GM12878 (cell line): ENCODE results near the gene ANKMY1. TPM values are rescaled to one million over a fixed set of nuclear protein-coding genes. Genes with fewer than 3 reads are reported as not detected.

ENCODE experiments used
- ATAC-seq: fragments of 200-7000 bp; cut with Tn5 transposase; 3 replicates; pipeline ENCODE4 v1.9.1; 2020; ENCODE audit warnings: mild to moderate bottlenecking, moderate library complexity
- BruUV-seq: library from RNA; stranded (reverse); fragments of 400-500 nt; replicated peaks from 2 replicates; lab custom pipeline; 2021; lab: Mats Ljungman, UMichigan
- CTCF ChIA-PET: fragments of 300-600 bp; sonication (Branson Sonifier 250); formaldehyde crosslinking; extraction: SDS; loops from one replicate; lab custom pipeline; 2021; ENCODE audit warnings: inconsistent platforms; lab: Yijun Ruan, JAX
- POLR2A ChIA-PET: fragments of 350-600 bp; formaldehyde crosslinking; extraction: SDS; loops from one replicate; lab custom pipeline; 2021; ENCODE audit warnings: inconsistent platforms; lab: Charles Lee
- RAD21 ChIA-PET: fragments of 300-600 bp; sonication (Branson Sonifier 250); formaldehyde crosslinking; loops from one replicate; lab custom pipeline; 2023; ENCODE audit warnings: antibody characterized with exemption; ENCODE audit not compliant: unreplicated experiment; lab: Charles Lee
- SMC1A ChIA-PET: fragments of 300-600 bp; sonication (Branson Sonifier 250); formaldehyde crosslinking; loops from one replicate; lab custom pipeline; 2023; ENCODE audit not compliant: unreplicated experiment, uncharacterized antibody; lab: Charles Lee
- DNase-seq: peaks from one replicate; pipeline ENCODE4 v3.0.0-alpha.2; 2011; ENCODE audit warnings: low read depth, low spot score
- FAIRE-seq: peaks from 3 replicates; lab custom pipeline; 2011; peaks lifted over from hg19 to GRCh38; lab: Jason Lieb, UNC
- H2AFZ ChIP-seq: 2 replicates; pipeline ENCODE4 v1.6.0; 2011; ENCODE audit warnings: low read depth, low read length, control low read depth; ENCODE audit not compliant: control insufficient read depth
- H3K27ac ChIP-seq: 2 replicates; pipeline ENCODE4 v1.5.1; 2011; ENCODE audit warnings: control low read depth; ENCODE audit not compliant: control insufficient read depth, insufficient read depth
- H3K27me3 ChIP-seq, 2 experiments: replicated peaks in 1 of 2; 2 replicates each; pipeline versions ENCODE4 v1.6.0 to v1.6.1; 2011; ENCODE audit warnings: low read length in 1 of 2; ENCODE audit not compliant: control insufficient read depth in 2 of 2, insufficient read depth in 2 of 2
- H3K36me3 ChIP-seq, 2 experiments: 2 replicates each; pipeline ENCODE4 v1.5.1; 2011; ENCODE audit warnings: low read length in 1 of 2; ENCODE audit not compliant: control insufficient read depth in 2 of 2, insufficient read depth in 2 of 2
- H3K4me1 ChIP-seq: 2 replicates; pipeline ENCODE4 v1.6.1; 2011; ENCODE audit warnings: mild to moderate bottlenecking, low read length, moderate library complexity, mixed read lengths; ENCODE audit not compliant: control insufficient read depth, insufficient read depth
- H3K4me2 ChIP-seq: 2 replicates; pipeline ENCODE4 v1.6.0; 2011; ENCODE audit warnings: control low read depth; ENCODE audit not compliant: control insufficient read depth, insufficient read depth
- H3K4me3 ChIP-seq: fragments of 200-600 bp; sonication (generic); 2 replicates; pipeline ENCODE4 v1.5.1; 2016
- H3K79me2 ChIP-seq: 2 replicates; pipeline ENCODE4 v1.6.0; 2011; ENCODE audit warnings: low read length; ENCODE audit not compliant: control insufficient read depth, insufficient read depth
- H3K9ac ChIP-seq: 2 replicates; pipeline ENCODE4 v1.8.0; 2011; ENCODE audit warnings: low read length, control low read depth, mixed read lengths; ENCODE audit not compliant: control insufficient read depth, insufficient read depth
- H3K9me3 ChIP-seq: replicated peaks from 3 replicates; pipeline ENCODE4 v1.5.1; 2011; ENCODE audit warnings: mild to moderate bottlenecking, low read length; ENCODE audit not compliant: control insufficient read depth, insufficient read depth
- H4K20me1 ChIP-seq: 2 replicates; pipeline ENCODE4 v1.6.0; 2011; ENCODE audit not compliant: control insufficient read depth, insufficient read depth
- BACH1 ChIP-seq: fragments of 450-650 bp; IDR thresholded peaks from 2 replicates; pipeline ENCODE4 v1.6.1; 2017; ENCODE audit warnings: mild to moderate bottlenecking, borderline replicate concordance
- BMI1 ChIP-seq: fragments of 450-650 bp; IDR thresholded peaks from 2 replicates; pipeline ENCODE4 v1.6.1; 2016; ENCODE audit warnings: mild to moderate bottlenecking, moderate library complexity, borderline replicate concordance
- CEBPZ ChIP-seq: fragments of 150-350 bp; IDR thresholded peaks from 2 replicates; pipeline ENCODE4 v1.6.1; 2016; ENCODE audit warnings: low read depth, low read length
- CHD2 ChIP-seq: IDR thresholded peaks from 2 replicates; pipeline ENCODE4 v1.6.1; 2011; ENCODE audit warnings: low read depth, low read length, improper control_type of control experiment, borderline replicate concordance
- CTCF ChIP-seq, 3 experiments: IDR thresholded peaks in 2 of 3; conservative IDR thresholded peaks in 1 of 3; 2 replicates each; pipeline ENCODE4 v1.5.1; 2011; ENCODE audit warnings: low read depth in 3 of 3, low read length in 3 of 3, mild to moderate bottlenecking in 3 of 3, control low read depth in 2 of 3, moderate library complexity in 2 of 3, inconsistent platforms in 1 of 3, mixed read lengths in 1 of 3; ENCODE audit not compliant: control insufficient read depth in 2 of 3, insufficient read depth in 1 of 3; ENCODE audit errors: extremely low read depth in 1 of 3
- HSF1 ChIP-seq: fragments of 150-350 bp; IDR thresholded peaks from 2 replicates; pipeline ENCODE4 v1.6.1; 2014; ENCODE audit warnings: mild to moderate bottlenecking, low read depth, low read length
- KDM1A ChIP-seq: fragments of 200-600 bp; sonication (generic); IDR thresholded peaks from 2 replicates; pipeline ENCODE4 v1.6.1; 2016; ENCODE audit warnings: borderline replicate concordance
- REST ChIP-seq: IDR thresholded peaks from 2 replicates; pipeline ENCODE4 v1.6.1; 2012; ENCODE audit warnings: mild to moderate bottlenecking, low read depth, low read length
- TCF7 ChIP-seq: IDR thresholded peaks from 2 replicates; pipeline ENCODE4 v1.6.1; 2014; ENCODE audit warnings: antibody characterized with exemption, borderline replicate concordance
- ZNF622 ChIP-seq: fragments of 450-650 bp; IDR thresholded peaks from 2 replicates; pipeline ENCODE4 v1.6.1; 2017; ENCODE audit warnings: mild to moderate bottlenecking, inconsistent platforms
- WGBS: methylation state at CpG from one replicate; pipeline ENCODE4 v1.1.6; 2016; ENCODE audit warnings: low lambda C conversion rate; ENCODE audit not compliant: insufficient replicate concordance, insufficient coverage; ENCODE audit errors: missing lambda C conversion rate; 5-methylcytosine and 5-hydroxymethylcytosine counted together
- in situ Hi-C: fragments of 300-500 bp; cut with MboI; formaldehyde crosslinking; loops from 9 replicates; pipeline ENCODE4 v1.14.3; 2018; ENCODE audit warnings: mixed read lengths
- intact Hi-C: fragments of 100-400 bp; cut with micrococcal nuclease; formaldehyde crosslinking; loops from one replicate; pipeline ENCODE4 v1.14.2; 2022; ENCODE audit not compliant: unreplicated experiment
- polyA plus RNA-seq, 11 experiments: library from polyadenylated mRNA; depleted of rRNA in 4 of 11; unstranded in 6 of 11; stranded (reverse) in 5 of 11; fragments of >200 nt; fragmentation: Nextera tagmentation in 4 of 11; fragmentation: Illumina TruSeq in 1 of 11; extraction: Ambion mirVana in 4 of 11; extraction: Trizol in 1 of 11; gene quantifications; 1 replicate in 1 of 11; 2 replicates in 10 of 11; pipeline versions ENCODE4 v1.2.1 to v1.2.3, GENCODE V29; 2011 to 2016; ENCODE audit warnings: inconsistent platforms in 2 of 11, missing spikeins in 2 of 11, low read depth in 1 of 11
- total RNA-seq, 4 experiments: library from RNA; depleted of rRNA in 3 of 4; stranded (reverse); fragments of >200 nt in 3 of 4; fragmentation: Illumina TruSeq in 1 of 4; extraction: Trizol in 1 of 4; gene quantifications; 2 replicates each; pipeline versions ENCODE4 v1.2.1 to v1.2.3, GENCODE V29; 2013 to 2021

The ANKMY1 gene
- total and polyA plus RNA-seq, 10 of the 15 experiments (the other 5 are each of a cell fraction or from before 2014, with no cell fraction given): 1.1 to 15.3 (median 11.1) TPM

- Histone ChIP-seq H3K9ac (no peak overlapping the region), H4K20me1 (0 out of 2 replicates have a peak, but pooled peaks cover 2% of the 10 kb centered on the region), H3K36me3 (no peaks in the 10 kb centered on the region), H3K27ac (no peak overlapping the region), H3K79me2 (no peaks in the 10 kb centered on the region), H3K27me3 (peaks cover 7 to 17% of the 10 kb centered on the region in 2 experiments; a peak in 3 of 4 replicates), H2AFZ (no peak overlapping the region), H3K9me3 (no peaks in the 10 kb centered on the region), H3K4me3 (no peak overlapping the region), H3K4me1 (no peaks in the 10 kb centered on the region), H3K4me2 (no peak overlapping the region)
- POLR2A ChIA-PET: no interaction called here
- SMC1A ChIA-PET: no interaction called here
- RAD21 ChIA-PET: no interaction called here
- in situ Hi-C loops (no loop called here), intact Hi-C loops (loop anchor here (1.0 to 5.0 kb wide), 3 partner anchors 207 to 377 kb away; no protein-coding TSS in a partner anchor)
- DNase-seq: no peak
- 40% methylated on average over 25 of the region's 25 CpGs for WGBS
- no peak for ATAC-seq
- CTCF ChIA-PET: no interaction called here
- FAIRE-seq: no peak
- no TSS peak for BruUV-seq
- TF ChIP-seq BACH1 (no peak), REST (no peak), BMI1 (no peak), CTCF (IDR thresholded peaks at IDR 0.05 in 2 of 3, conservative IDR thresholded peaks at IDR 0.05 in 1 of 3; ENCODE audit: control insufficient read depth in 2 of 3, extremely low read depth in 1 of 3, insufficient read depth in 1 of 3, low read depth in 3 of 3, low read length in 3 of 3) (no peak), ZNF622 (no peak), TCF7 (no peak), HSF1 (no peak), CHD2 (no peak), CEBPZ (no peak), KDM1A (no peak)
These were observed 118.7 kb downstream of the ANKMY1 start for GRCh38 chr2:240438810-240439697.
